Fibroblast of the aortic adventitia (primary cell): ENCODE measurements around the gene MMEL1. TPM values are rescaled to one million over a fixed set of nuclear protein-coding genes. Genes with fewer than 3 reads are reported as not detected.

ENCODE experiments used
- DNase-seq: peaks from one replicate; pipeline ENCODE4 v3.0.0-alpha.2; 2010; ENCODE audit warnings: low read depth
- H3K4me3 ChIP-seq: 2 replicates; pipeline ENCODE4 v1.5.1; 2011; ENCODE audit warnings: low read depth, mild to moderate bottlenecking, control low read depth, low read length, moderate library complexity
- CTCF ChIP-seq: IDR thresholded peaks from 2 replicates; pipeline ENCODE4 v1.5.1; 2011; ENCODE audit warnings: mild to moderate bottlenecking, low read length, control low read depth, inconsistent platforms; ENCODE audit not compliant: insufficient read depth
- total RNA-seq: library from RNA; depleted of rRNA; stranded (reverse); fragments of >200 nt; gene quantifications from 2 replicates; pipeline ENCODE4 v1.2.3, GENCODE V29; 2012; ENCODE audit warnings: low replicate concordance

MMEL1 gene
- total RNA-seq, 1 donor, result not detected

- TF ChIP-seq CTCF, result no peak
- H3K4me3 ChIP-seq, result peak overlapping the region; percentile 89
- DNase-seq, result no peak
Measured at GRCh38 chr1:2643414-2644077, 10.7 kb upstream of the MMEL1 start.

- peak; percentile 87 for DNase-seq
- peak; percentile 17 for TF ChIP-seq CTCF
- peak overlapping the region; percentile 89 for H3K4me3 ChIP-seq
Measured at GRCh38 chr1:2642560-2643413, 10.0 kb upstream of the MMEL1 start.

- no peak for DNase-seq
- TF ChIP-seq CTCF, result no peak
- H3K4me3 ChIP-seq, result peak overlapping the region; percentile 89
Measured at GRCh38 chr1:2642131-2642559, 9.3 kb upstream of the MMEL1 start.

GRCh38 chr1:2641381-2642130, 8.7 kb upstream of the MMEL1 start:
- no peak for TF ChIP-seq CTCF
- no peak for DNase-seq
- H3K4me3 ChIP-seq, result peak overlapping the region; percentile 89

GRCh38 chr1:2640626-2641025, 7.8 kb upstream of the MMEL1 start:
- H3K4me3 ChIP-seq, result no peak overlapping the region
- no peak for DNase-seq

More at GRCh38 chr1:2640626-2641025, 7.8 kb upstream of the MMEL1 start:
- no peak for TF ChIP-seq CTCF
